Stimulated activated CD8-positive, alpha-beta memory T cell treated with anti-CD3 and anti-CD28 coated beads, Interleukin-4, amount 100 ng/mL, for 1 hour (primary cell): ENCODE results near the gene FOXO6.
"Not testable (repeated sequence)": the region's sequence is repeated elsewhere in the genome, so short reads cannot be mapped to it uniquely, and the experiment has no call there.

ENCODE experiments used
- DNase-seq, 2 donors: peaks; one replicate each; pipeline ENCODE4 v3.0.0-alpha.2; 2020; ENCODE audit warnings: low read depth in 2 of 2, low spot score in 1 of 2

The FOXO6 gene

DNA sequence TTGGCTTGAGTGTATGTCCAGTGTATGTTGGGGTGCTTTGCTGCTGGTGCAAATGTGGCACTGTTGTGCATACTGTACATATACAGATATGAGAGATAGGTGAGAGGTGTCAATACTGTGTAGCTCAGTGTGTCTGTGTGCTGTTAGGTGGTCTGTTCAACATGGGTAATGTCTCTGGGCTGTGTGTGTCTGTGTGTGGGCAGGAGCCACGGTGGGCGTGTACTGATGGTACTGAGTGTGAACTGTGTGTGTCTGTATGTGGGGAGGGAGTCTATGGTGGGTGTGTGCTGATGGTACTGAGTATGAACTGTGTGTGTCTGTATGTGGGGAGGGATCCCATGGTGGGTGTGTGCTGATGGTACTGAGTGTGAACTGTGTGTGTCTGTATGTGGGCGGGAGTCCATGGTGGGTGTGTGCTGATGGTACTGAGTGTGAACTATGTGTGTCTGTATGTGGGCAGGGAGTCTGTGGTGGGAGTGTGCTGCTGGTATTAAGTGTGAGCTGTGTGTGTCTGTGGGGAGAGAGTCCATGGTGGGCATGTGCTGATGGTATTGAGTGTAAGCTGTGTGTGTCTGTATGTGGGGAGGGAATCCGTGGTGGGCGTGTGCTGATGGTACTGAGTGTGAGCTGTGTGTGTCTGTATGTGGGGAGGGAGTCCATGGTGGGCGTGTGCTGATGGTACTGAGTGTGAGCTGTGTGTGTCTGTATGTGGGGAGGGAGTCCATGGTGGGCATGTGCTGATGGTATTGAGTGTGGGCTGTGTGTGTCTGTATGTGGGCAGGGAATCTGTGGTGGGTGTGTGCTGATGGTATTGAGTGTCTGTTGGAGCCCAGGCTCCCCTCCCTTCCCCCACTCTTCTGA, 32.2 kb upstream of the FOXO6 start:
- DNase-seq = no peak

DNA sequence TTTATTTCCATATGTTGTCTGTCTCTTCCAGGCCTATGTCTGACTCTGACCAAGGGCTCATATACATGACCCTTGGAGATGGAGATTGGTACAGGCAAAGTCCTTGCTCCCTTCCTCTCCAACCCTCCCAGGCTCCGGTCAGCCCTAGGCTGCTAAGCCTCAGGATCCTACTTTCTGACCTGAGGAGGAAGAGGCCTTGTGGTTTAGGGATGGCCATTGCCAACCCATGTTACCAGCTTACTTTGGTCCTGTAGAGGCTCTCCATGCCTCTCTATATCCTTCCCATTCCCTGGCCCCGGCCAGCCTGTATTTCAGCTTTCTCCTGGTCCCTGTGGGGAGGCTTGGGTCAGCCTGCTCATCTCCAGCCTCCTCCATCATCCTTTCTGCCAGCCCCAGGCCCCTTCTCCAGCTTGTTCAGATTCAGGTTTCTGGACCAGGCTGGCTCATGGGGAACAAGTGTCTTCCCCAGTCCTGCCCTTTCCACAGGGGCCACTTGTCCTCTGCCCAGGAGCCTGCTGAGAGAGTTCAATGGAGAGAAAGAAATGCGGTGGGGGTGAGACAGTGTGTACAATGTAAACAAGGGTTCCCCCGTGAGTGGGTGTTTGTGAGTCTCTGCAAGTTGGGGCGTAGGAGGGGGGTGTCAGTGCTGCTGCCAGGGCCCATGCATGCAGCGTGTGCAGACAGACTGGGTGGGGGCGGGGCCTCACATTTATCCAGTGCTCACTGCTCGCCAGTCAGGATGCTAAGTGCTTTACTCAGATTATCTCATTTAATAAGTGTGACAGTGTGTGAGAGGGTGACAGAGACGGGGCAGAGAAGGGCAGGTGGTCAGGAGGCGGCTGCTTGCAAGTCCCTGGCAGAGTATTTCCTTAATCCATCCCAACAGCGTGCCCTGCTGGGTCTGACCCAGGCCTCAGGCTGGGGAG, 31.3 kb upstream of the FOXO6 start:
- no peak for DNase-seq

DNA sequence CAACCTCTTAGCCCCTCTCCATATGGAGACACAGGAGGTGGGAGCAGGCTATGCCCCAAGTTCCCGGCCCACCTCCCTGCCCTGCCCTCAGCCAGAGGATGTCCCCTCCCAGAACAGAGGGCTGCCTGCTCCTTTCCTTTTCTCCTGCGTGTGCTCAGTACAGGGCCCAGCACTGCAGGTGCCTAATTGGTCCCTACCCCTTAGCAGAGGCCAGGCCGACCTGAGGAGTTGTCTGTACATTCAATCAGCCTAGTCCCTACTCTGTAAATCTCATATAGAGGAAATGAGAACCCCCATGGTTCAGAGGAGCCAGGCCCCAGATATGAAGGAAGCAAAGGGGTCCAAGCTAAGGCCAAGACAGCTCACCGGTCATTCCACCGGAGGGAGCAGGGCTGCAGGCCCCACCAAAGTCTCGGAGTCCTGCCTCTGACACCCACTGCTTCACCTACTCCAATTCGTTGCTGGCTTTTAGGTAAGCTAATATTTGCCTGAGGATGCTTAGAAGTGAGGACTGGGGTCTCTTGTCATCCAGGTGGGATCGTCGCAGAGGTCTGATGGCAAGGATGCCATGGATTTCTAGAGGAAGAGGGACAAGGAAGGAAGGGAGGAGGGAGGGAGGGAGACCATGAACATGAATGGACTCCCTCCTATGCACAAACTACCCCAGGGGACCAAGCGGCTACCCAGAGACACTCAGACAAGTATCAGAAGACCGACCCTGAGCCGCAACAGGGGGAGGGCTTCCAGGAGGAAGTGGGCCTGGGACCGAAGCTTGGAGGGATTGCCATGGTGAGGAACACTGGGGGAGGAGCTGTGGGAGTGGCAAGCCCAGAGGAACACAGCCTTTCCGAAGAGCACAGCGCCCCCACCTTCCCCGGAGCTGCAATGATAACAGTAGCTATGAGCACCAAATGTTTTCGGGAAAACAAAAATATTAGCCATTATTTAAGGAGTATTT, 30.4 kb upstream of the FOXO6 start:
- DNase-seq = no peak

DNA sequence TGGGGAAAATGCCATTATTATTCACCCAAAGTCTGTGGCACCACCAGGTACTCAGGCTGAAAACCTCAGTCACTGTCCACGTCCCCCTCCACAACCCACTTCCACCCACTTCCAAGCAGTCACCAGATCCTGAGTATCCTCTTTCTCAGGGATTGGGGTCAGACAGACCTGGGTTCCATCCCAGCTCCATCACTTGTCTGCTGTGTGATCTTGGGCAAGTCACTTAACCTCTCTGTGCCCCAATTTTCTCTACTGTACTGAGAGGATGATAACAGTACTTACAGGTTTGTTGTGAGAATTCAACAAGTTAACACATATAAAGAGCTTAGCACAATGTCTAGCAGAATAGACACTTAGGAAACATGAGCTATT, 29.7 kb upstream of the FOXO6 start:
- no peak for DNase-seq

DNA sequence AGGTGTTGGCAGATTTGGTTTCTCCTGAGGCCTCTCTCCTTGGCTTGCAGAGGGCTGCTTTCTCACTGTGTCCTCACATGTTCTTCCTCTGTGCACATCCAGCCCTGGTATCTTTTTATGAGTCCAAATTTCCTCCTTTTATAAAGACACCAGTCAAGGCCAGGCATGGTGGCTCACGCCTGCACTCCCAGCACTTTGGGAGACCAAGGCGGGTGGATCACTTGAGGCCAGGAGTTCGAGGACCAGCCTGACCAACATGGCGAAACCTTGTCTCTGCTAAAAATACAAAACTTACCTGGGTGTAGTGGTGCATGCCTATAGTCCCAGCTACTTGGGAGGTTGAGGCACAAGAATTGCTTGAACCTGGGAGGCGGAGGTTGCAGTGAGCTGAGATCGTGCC, 29.1 kb upstream of the FOXO6 start:
- DNase-seq = not testable (repeated sequence)

DNA sequence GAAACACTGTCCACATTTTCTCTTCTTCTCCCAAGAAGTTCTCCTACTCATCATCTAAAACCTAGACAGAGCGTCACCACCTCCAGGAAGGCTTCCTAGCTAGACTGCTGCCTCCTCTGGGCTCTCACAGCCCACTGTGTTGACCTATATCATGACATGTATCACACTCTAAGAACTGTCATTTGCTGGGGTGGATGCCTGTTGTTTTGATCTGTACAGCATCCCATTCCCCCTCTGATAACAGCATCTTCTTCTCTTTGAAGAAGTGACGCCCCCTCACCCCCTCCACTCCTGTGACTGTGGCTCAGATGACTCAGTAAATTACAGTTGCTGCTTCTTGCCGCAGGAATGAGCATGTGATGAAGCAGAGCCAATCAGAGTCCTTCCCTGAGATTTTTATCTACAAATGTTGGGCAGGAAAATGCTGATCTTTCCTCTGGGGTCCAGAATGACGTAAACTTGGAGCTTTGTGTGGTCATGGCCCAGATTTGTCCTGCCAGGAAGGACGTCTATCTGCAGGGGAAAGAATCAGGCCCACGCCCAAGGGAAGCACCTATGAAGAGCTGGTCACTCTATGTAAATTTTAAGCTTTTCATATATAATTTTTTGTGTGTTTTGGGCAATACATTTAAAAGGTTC, 28.0 kb upstream of the FOXO6 start:
- no peak for DNase-seq

DNA sequence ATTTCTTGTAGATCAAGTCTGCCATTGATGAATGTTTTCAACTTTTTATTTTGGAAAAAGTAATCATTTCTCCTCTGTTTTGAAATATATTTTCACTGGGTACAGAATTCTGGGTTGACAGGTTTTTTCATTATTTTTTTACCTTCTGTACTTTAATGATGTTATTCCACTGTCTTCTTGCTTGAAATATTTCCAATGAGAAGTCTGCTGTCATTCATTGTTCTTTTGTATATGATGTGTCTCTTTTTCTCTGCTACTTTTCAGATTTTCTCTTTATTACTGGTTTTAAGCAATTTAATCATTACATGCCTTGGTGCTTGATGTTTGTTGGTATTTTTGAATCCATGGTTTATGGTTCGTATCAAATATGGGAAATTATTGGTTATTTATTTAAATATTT, 22.4 kb upstream of the FOXO6 start:
- DNase-seq = no peak

DNA sequence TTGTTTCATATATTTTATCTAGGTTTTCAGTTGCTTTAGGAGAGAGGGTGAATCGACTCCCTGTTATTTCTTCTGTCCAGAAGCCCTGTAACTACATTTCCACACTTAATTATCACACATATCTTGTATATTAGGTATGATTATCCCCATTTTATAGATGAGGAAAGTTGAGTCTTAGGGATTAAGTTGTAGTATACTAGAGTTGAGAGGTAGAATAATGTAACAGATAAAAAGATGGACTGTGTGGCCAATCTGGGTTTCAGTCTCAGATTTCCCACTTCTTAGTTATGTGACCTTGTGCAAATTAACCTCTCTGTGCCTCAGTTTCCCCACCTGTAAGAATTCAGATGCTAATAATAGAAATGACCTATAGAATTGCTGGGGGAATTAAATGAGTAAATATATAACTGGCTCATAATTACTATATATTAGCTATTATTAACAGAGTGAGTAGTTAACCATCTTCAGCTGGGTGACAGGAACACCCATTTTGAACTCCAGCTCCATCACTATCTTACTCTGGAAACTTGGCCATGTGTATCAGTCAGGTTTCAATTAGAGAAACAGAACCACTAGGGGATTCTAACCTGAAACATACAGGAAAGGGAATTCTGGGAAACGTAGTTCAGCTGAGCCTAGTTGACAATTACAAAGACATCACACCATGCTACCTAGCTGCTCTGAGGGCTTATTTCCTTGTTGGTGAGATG, 20.4 kb upstream of the FOXO6 start:
- no peak for DNase-seq

DNA sequence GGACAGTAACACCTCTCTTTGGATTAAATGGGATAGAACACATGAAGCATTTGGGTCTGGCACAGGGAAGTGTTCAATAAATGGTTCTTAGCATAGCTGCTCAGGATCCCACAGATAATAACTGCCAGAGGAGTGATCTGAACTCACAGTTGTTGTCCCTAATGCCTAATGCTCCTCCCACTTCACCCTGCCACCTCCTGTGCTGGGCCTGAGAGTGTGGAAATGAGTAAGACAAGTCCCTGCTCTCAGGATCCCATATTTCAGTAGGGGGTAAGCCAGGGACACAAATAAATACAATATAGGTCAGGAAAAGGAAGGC, 19.9 kb upstream of the FOXO6 start:
- no peak for DNase-seq

DNA sequence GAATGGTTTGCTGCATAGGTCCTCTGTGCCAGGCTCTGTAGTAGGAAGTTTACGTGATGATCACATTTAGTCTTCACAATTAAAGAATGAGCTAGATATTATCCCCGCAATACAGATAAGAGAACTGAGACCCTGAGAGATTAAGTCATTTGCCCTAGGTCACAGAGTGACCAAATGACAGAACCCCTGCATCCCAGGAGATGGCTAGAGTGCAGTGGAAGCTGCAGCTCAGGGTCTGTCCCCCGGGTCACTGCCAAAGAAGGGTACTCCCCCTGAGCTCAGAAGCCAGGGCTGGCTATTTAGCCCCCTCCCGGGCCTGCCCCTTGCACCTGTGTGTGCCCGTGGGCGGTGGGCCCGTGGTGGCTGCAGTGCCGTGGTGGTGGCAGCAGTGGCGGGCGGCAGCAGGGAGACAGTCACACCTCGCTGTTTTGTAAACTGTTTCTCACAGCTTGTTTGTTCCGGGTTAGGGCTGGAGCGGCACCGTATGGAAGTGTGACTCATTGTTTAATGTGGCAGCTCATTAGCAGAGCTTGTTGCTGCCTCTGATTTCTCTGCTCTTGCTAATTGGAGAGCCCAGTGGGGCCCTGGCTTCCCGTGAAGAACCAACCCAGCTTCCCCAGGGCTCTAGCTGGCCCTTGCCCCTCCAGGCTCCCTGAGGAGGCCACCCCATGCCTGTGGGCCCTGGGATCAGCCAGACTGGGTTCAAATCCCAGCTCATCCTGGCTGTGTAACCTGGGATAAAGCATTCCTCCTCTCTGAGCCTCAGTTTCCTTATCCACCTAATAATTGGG, 19.3 kb upstream of the FOXO6 start:
- no peak for DNase-seq

DNA sequence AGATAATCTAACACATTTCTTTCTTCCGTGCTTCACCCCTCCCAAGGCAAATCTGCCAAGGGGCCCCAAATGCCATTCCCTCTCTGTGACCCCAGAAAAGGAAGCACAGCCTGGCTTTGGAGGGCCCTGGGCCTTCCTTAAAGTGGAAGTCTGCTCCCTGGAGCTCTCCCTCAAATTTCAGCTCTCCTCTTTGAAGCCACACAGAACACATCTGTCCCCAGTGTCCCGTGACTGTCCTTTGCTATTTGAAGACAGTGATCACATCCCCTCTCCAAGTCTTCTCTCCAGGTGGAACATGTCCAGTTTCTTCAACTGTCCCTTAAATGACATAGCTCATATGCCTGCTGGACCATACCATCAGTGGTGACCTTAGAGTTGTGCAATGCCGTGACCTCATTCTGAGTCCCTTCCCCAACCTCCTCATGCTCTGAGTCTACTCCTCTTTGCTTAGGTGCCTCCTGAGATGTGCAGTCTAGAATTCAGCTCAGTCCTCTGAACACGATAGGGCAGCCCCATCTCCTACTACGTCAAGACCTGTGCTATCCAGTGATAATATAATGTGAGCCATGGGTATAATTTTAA, 18.4 kb upstream of the FOXO6 start:
- DNase-seq = no peak

DNA sequence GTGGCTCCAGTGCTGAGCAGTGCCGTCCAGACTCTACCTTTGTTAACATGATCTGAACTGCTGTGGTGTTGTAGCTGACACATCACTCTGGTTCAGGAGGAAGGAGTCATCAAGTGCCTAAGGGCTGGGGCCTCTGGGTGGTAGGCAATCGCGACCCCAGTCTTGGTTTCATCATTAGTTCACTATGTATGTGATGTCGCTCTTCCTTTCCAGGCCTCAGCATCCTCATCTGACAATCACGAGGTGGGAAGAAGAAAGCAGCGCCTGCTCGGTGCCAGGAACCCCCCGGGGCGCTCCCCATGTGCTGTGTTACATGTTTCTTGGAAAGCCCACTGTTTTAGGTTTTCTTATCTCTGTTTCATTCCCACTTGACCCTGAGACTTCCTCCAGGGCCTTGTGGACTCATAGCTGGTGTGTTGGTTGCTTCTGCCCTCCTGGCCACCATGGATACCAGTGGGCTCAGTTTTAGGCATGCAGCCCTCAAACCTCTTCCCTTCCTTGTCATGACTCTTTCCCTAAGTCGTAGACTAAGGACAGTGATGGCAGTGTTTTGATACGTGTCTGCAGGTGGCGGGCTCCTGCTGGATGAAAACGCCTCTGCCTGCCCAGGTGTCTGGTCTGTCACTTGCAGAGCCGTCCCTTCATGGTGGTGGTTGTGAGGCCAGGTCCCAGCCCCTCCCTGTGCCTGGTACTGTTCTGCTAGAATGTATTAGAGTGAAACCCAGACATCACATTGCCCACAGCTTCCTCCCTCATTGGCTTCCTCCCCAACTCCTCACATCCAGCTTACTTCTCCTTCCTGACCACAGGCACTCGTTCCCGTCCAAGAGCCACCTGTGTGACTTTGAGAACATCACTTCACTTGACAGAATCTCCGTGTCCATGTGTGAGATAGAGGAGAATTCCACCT, 17.2 kb upstream of the FOXO6 start:
- no peak for DNase-seq

DNA sequence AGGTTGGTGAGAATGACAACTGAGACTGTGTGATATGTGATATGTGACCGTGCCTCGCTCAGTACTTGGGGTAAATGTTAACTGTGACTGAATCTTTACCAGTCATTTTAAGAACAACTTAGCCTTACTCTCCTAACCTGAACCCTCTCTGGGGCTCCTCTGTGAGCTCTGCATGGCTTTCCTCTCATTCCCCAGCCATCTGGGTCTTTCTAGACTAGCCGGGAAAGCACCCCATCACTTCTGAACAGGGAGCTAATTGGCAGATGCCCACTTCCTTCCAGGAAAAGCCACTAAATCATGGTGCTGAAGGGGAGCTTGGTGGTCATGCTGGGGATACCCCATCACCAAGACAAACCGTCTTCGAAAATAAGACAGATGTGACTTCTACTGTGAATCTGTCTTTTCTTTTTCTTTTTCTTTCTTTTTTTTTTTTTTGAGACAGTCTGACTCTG, 16.5 kb upstream of the FOXO6 start:
- DNase-seq = no peak

DNA sequence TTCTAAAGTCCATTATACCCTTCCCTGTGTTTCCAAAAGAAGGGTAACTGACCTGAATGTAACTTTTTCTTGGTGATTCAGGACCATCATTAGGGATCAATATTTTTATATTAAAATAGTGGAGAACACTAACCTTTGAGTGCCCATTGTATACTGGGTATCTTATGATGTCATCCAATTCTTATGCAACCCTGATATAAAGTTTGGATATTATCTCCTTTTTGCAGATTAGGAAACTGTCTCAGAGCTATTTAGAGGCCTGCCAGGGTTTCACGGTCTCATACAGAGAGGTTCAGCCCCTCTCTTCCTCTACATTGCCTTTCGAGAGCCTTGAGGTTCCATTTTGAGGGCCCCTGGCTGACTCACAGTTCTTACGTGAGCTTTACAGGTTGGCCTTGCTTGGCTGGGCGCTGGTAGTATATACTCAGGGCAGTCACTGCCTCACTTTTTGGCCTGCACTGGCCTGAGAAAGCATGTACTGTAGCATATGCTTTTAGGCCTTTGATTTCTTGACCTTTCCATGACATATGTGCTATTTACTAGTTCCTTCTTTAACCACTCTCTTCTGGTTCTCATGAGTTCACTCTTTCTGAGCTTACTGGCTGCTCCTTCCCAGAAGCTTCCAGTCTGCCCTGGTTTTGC, 15.7 kb upstream of the FOXO6 start:
- DNase-seq = no peak

DNA sequence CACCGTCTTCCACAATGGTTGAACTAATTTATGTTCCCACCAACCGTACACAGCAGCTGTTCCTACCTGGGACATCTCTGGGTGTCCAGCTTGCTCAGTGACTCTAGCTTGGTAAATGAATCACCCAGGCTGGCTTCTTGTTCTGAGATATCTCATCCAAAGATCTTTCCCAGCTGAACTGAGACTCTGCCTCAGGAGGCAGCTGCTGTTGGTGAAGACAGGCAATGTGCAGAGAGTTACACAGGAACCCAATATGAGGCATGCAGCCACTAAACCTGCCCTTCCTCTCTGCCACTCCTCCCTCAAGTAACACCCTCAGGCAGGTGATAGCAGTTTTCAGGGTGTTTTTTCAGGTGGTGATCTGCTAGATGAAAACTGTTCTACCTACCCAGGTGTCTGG, 14.0 kb upstream of the FOXO6 start:
- no peak for DNase-seq

DNA sequence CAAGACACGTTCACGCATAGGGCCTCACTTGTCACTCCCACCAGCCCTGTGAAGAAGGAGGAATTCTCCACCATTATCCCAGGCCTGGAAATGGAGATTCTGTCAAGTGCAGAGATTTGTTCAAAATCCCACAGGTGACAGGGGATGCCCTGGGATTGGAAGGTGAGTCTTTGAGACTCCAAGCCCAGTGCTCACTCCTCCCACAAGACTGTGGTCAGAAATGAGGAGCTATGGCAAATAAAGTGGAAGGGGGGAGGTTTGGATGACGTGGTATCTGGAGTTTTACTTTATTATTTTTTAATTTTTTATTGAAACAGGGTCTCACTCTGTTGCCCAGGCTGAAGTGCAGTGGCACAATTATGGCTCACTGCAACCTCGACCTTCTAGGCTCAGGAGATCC, 12.8 kb upstream of the FOXO6 start:
- no peak for DNase-seq

DNA sequence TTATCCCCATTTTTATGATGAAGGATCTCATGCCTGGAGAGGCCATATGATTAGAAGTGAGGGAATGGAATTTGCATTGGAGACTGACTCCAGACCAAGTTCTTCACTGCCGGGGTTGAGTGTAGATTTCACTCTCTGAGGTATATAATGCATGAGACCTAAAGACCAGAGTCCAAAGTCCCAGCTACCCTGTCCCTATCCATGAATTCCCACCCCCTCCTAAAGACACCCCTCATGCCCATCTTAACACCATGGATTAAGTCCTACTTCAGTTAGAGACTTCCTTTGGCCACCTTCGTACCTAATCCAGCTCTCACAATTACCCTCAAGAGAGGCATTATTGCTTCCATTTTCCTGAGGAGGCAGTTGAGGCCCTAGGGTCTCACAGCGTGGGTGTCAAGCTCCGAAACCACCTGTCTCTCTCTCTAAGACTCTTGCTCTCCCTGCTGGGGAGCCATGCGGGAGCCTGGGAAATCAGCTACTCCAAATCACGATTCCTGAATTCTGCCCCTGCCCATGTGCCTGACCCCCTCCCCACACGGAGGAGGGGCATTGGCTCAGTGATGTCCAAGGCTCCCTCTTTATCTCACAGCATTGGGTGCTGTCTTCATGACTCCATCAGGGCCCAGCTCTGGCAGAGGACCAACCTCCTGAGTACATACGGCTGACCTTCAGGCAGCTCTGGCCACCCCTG, 11.7 kb upstream of the FOXO6 start:
- no peak for DNase-seq
